Neural progenitor cell (in vitro differentiated cells): ENCODE results near the gene PLA2G3.

Experiments used
- CTCF ChIP-seq: fragments of 200-600 bp; sonication (generic); IDR thresholded peaks from 2 replicates; pipeline ENCODE4 v1.5.1; 2017; ENCODE audit warnings: antibody characterized with exemption, mild to moderate bottlenecking
- EZH2phosphoT487 ChIP-seq: fragments of 200-600 bp; sonication (generic); IDR thresholded peaks from 2 replicates; pipeline ENCODE4 v1.6.1; 2017; ENCODE audit warnings: antibody characterized with exemption

DNA sequence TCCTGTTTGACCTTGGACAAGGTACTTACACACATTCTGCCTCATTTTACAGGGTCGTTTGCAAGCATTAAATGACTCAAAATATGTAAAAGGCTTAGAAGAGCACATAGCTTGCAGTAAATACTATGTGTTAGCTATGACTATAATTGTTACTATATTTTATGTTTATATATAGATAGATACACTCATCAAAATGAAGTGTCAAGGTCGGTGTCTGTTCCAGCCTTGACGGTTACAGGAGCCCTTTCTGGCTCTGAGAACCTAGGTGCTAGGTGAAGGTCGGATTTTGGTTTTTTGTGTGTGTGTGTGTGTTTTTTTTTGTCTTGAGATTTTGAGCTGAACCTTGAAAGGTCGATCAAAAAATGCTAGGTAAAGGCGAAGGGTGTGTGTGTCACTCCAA, 47.3 kb upstream of the PLA2G3 start:
- TF ChIP-seq CTCF, result no peak
- no peak for TF ChIP-seq EZH2phosphoT487
